Fibroblast of pulmonary artery (primary cell): Measurements from ENCODE around the gene GDAP1L1.

ENCODE experiments used
- DNase-seq: peaks from one replicate; pipeline ENCODE4 v3.0.0-alpha.2; 2010; ENCODE audit warnings: low read depth
- H3K4me3 ChIP-seq: replicated peaks from 2 replicates; pipeline ENCODE4 v1.5.1; 2011; ENCODE audit warnings: low read depth, mild to moderate bottlenecking, control low read depth, low read length, moderate library complexity
- CTCF ChIP-seq: IDR thresholded peaks from 2 replicates; pipeline ENCODE4 v1.5.1; 2011; ENCODE audit warnings: mild to moderate bottlenecking, control low read depth, low read length, inconsistent platforms; ENCODE audit errors: missing control alignments

GDAP1L1 gene

GRCh38 chr20:44219170-44219730 lies 27.9 kb upstream of the GDAP1L1 start:
- H3K4me3 ChIP-seq, result no peak overlapping the region
- no peak for DNase-seq
- TF ChIP-seq CTCF, result no peak

- H3K4me3 ChIP-seq, result no peak overlapping the region
- DNase-seq, result no peak
- no peak for TF ChIP-seq CTCF
Observed at GRCh38 chr20:44219791-44220190, 27.3 kb upstream of the GDAP1L1 start.

GRCh38 chr20:44221368-44221954 lies 25.6 kb upstream of the GDAP1L1 start:
- TF ChIP-seq CTCF, result no peak
- no peak for DNase-seq
- H3K4me3 ChIP-seq, result no peak overlapping the region

GRCh38 chr20:44222027-44222426 lies 25.1 kb upstream of the GDAP1L1 start:
- no peak overlapping the region for H3K4me3 ChIP-seq
- no peak for TF ChIP-seq CTCF
- no peak for DNase-seq

GRCh38 chr20:44222633-44223368 lies 24.3 kb upstream of the GDAP1L1 start:
- H3K4me3 ChIP-seq, result no peak overlapping the region
- no peak for DNase-seq
- TF ChIP-seq CTCF, result no peak

- no peak overlapping the region for H3K4me3 ChIP-seq
- no peak for TF ChIP-seq CTCF
- DNase-seq, result no peak
Observed at GRCh38 chr20:44223721-44224120, 23.4 kb upstream of the GDAP1L1 start.
